Measurements from ENCODE around the gene FARS2.

- TF ChIP-seq, protein P1, sequence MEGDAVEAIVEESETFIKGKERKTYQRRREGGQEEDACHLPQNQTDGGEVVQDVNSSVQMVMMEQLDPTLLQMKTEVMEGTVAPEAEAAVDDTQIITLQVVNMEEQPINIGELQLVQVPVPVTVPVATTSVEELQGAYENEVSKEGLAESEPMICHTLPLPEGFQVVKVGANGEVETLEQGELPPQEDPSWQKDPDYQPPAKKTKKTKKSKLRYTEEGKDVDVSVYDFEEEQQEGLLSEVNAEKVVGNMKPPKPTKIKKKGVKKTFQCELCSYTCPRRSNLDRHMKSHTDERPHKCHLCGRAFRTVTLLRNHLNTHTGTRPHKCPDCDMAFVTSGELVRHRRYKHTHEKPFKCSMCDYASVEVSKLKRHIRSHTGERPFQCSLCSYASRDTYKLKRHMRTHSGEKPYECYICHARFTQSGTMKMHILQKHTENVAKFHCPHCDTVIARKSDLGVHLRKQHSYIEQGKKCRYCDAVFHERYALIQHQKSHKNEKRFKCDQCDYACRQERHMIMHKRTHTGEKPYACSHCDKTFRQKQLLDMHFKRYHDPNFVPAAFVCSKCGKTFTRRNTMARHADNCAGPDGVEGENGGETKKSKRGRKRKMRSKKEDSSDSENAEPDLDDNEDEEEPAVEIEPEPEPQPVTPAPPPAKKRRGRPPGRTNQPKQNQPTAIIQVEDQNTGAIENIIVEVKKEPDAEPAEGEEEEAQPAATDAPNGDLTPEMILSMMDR (IDR thresholded peaks at IDR 0.05; ENCODE audit: low read depth, low read length): no peak
- no peak for TF ChIP-seq EZH2phosphoT487 (IDR thresholded peaks at IDR 0.05; ENCODE audit: low read depth)
Observed at GRCh38 chr6:5328800-5329199, 67.5 kb downstream of the FARS2 start.

Measured in OCI-LY3 (cell line).